Mesenchymal stem cell (in vitro differentiated cells and primary cell): ENCODE measurements around the gene LCLAT1.

Source experiments
- DNase-seq: peaks from one replicate; pipeline ENCODE4 v3.0.0-alpha.2; 2013
- H2AFZ ChIP-seq: one replicate; pipeline ENCODE4 v1.6.1; 2013; ENCODE audit warnings: low read depth, mild to moderate bottlenecking, control low read depth, inconsistent platforms, low read length, moderate library complexity
- H2AK5ac ChIP-seq: 2 replicates; pipeline ENCODE4 v1.6.1; 2013; ENCODE audit warnings: low read length, moderate library complexity, mild to moderate bottlenecking, inconsistent platforms; ENCODE audit not compliant: severe bottlenecking
- H2BK120ac ChIP-seq: one replicate; pipeline ENCODE4 v1.6.1; 2013; ENCODE audit warnings: low read depth, mild to moderate bottlenecking, inconsistent platforms, low read length, moderate library complexity
- H2BK12ac ChIP-seq, 2 experiments: one replicate each; pipeline ENCODE4 v1.6.1; 2013; ENCODE audit warnings: inconsistent platforms in 2 of 2, low read length in 2 of 2, mild to moderate bottlenecking in 2 of 2, moderate library complexity in 2 of 2, control low read depth in 1 of 2
- H2BK15ac ChIP-seq: one replicate; pipeline ENCODE4 v1.6.1; 2013; ENCODE audit warnings: mild to moderate bottlenecking, low read depth, inconsistent platforms; ENCODE audit not compliant: poor library complexity, severe bottlenecking
- H2BK5ac ChIP-seq: 2 replicates; pipeline ENCODE4 v1.6.1; 2013; ENCODE audit warnings: low read depth, mild to moderate bottlenecking, low read length, control low read depth, inconsistent platforms; ENCODE audit not compliant: poor library complexity, severe bottlenecking
- H3K14ac ChIP-seq, 2 experiments: one replicate each; pipeline ENCODE4 v1.6.1; 2013; ENCODE audit warnings: inconsistent platforms in 2 of 2, low read length in 2 of 2, control low read depth in 1 of 2, mild to moderate bottlenecking in 1 of 2, moderate library complexity in 1 of 2
- H3K18ac ChIP-seq, 2 experiments: one replicate each; pipeline ENCODE4 v1.6.1; 2013; ENCODE audit warnings: inconsistent platforms in 2 of 2, low read length in 2 of 2, control low read depth in 1 of 2, low read depth in 1 of 2, mild to moderate bottlenecking in 1 of 2
- H3K23ac ChIP-seq, 2 experiments: one replicate each; pipeline ENCODE4 v1.6.1; 2013; ENCODE audit warnings: inconsistent platforms in 2 of 2, low read length in 2 of 2, mild to moderate bottlenecking in 2 of 2, moderate library complexity in 2 of 2, control low read depth in 1 of 2
- H3K27ac ChIP-seq: 2 replicates; pipeline ENCODE4 v1.5.1; 2013; ENCODE audit warnings: mild to moderate bottlenecking, moderate library complexity, low read length, control low read depth, inconsistent platforms; ENCODE audit not compliant: poor library complexity, severe bottlenecking
- H3K27me3 ChIP-seq, 2 experiments: 2 replicates each; pipeline versions ENCODE4 v1.6.1 to v1.7.0; 2013; ENCODE audit warnings: low read length in 2 of 2, mild to moderate bottlenecking in 2 of 2, moderate library complexity in 2 of 2, control low read depth in 1 of 2, inconsistent platforms in 1 of 2; ENCODE audit not compliant: control insufficient read depth in 1 of 2, insufficient read depth in 1 of 2
- H3K36me3 ChIP-seq, 2 experiments: 2 replicates each; pipeline versions ENCODE4 v1.6.1 to v1.7.0; 2013; ENCODE audit warnings: low read length in 2 of 2, control low read depth in 1 of 2, inconsistent platforms in 1 of 2, low read depth in 1 of 2, mild to moderate bottlenecking in 1 of 2; ENCODE audit not compliant: insufficient read depth in 2 of 2, control insufficient read depth in 1 of 2
- H3K4ac ChIP-seq, 2 experiments: one replicate each; pipeline ENCODE4 v1.6.1; 2013; ENCODE audit warnings: inconsistent platforms in 2 of 2, low read length in 2 of 2, mild to moderate bottlenecking in 2 of 2, moderate library complexity in 2 of 2, control low read depth in 1 of 2, low read depth in 1 of 2
- H3K4me1 ChIP-seq: 2 replicates; pipeline ENCODE4 v1.6.1; 2013; ENCODE audit warnings: low read depth, low read length, control low read depth; ENCODE audit not compliant: control insufficient read depth, insufficient read depth
- H3K4me2 ChIP-seq: 2 replicates; pipeline ENCODE4 v1.6.1; 2013; ENCODE audit warnings: low read length, mild to moderate bottlenecking, inconsistent platforms; ENCODE audit not compliant: poor library complexity, severe bottlenecking
- H3K4me3 ChIP-seq, 2 experiments: 2 replicates each; pipeline versions ENCODE4 v1.5.1 to v1.7.0; 2013; ENCODE audit warnings: low read length in 2 of 2, mild to moderate bottlenecking in 2 of 2, control low read depth in 1 of 2, low read depth in 1 of 2; ENCODE audit not compliant: insufficient read depth in 1 of 2
- H3K79me1 ChIP-seq: replicated peaks from 2 replicates; pipeline ENCODE4 v1.6.1; 2013; ENCODE audit warnings: mild to moderate bottlenecking, control low read depth, low read length, inconsistent platforms; ENCODE audit not compliant: poor library complexity, severe bottlenecking
- H3K9ac ChIP-seq: 2 replicates; pipeline ENCODE4 v1.7.0; 2013; ENCODE audit warnings: mild to moderate bottlenecking, low read length, moderate library complexity
- H3K9me3 ChIP-seq: 2 replicates; pipeline ENCODE4 v1.7.0; 2013; ENCODE audit warnings: mild to moderate bottlenecking, low read length; ENCODE audit not compliant: control insufficient read depth
- H4K8ac ChIP-seq: one replicate; pipeline ENCODE4 v1.6.1; 2013; ENCODE audit warnings: inconsistent platforms, mild to moderate bottlenecking, low read length, moderate library complexity
- H4K91ac ChIP-seq: one replicate; pipeline ENCODE4 v1.6.1; 2013; ENCODE audit warnings: mild to moderate bottlenecking, low read length, inconsistent platforms
- WGBS: methylation state at CpG from one replicate; pipeline ENCODE4 v1.1.7; 2013; ENCODE audit warnings: mixed read lengths; 5-methylcytosine and 5-hydroxymethylcytosine counted together

Gene LCLAT1

GRCh38 chr2:30481323-30481800 lies 34.3 kb downstream of the LCLAT1 start:
- Histone ChIP-seq H3K14ac (no peak overlapping the region), H4K91ac (no peak overlapping the region), H2AFZ (no peak overlapping the region), H3K4ac (no peak overlapping the region), H3K9ac (no peak overlapping the region), H3K18ac (peak overlapping the region in 1 of 2 experiments; percentile 5), H2BK120ac (no peak overlapping the region), H3K4me2 (no peak overlapping the region), H2BK5ac (no peak overlapping the region), H3K23ac (no peak overlapping the region), H3K36me3 (no peaks in the 10 kb centered on the region), H2AK5ac (peak overlapping the region; percentile 94), H4K8ac (no peak overlapping the region), H3K27ac (no peak overlapping the region), H3K79me1 (peaks cover 10% of the 10 kb centered on the region), H3K27me3 (no peaks in the 10 kb centered on the region), H2BK12ac (no peak overlapping the region), H3K9me3 (no peaks in the 10 kb centered on the region), H3K4me3 (no peak overlapping the region), H2BK15ac (no peak overlapping the region), H3K4me1 (peaks cover 2% of the 10 kb centered on the region)
- 73% methylated on average over 3 of the region's 3 CpGs for WGBS
- DNase-seq, result no peak

DNA sequence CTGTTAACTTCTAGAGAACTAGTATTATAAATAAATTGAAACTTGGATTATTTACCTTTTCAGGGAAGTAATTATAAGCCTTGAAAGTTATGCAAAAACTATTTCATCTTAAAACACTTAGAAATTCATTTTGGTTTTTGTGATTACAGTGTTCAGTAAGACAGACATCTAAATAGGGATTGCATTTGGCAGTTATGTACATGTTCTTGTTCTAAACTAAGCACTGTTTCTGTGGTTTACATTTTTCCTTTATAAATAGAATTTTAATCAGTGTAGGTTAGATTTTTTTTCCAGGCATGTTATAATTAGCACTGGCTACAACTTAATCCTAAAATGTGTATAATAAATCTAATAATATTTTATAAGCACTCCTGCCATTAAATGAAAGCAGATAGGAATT lies 35.0 kb downstream of the LCLAT1 start:
- H3K18ac ChIP-seq, result no peak overlapping the region

DNA sequence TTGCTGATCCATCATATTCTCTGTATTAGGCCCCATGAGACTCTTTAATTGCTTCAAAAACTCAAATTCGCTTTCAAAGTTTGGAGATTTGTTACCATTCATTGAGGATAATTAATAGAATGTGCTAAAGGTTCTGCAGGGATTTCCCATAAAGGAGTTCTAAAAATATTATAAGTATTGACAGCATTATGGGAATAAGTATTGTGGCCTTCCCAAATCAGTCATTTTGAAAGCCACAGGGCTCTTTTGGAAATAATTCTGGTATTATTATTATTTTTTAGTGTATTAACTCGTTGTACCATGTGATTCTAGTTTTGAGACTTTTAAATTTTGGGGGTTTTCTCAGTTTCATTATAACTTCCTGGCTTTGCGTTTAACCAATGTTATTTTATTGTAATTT lies 37.1 kb downstream of the LCLAT1 start:
- Histone ChIP-seq H3K4me2 (no peak overlapping the region), H4K8ac (no peak overlapping the region), H3K36me3 (no peaks in the 10 kb centered on the region), H3K14ac (no peak overlapping the region), H2BK120ac (no peak overlapping the region), H2AK5ac (no peak overlapping the region), H3K27ac (no peak overlapping the region), H3K23ac (no peak overlapping the region), H3K18ac (no peak overlapping the region), H2BK15ac (no peak overlapping the region), H3K9me3 (no peaks in the 10 kb centered on the region), H3K79me1 (peaks cover 12% of the 10 kb centered on the region), H2BK5ac (no peak overlapping the region), H3K4me3 (no peak overlapping the region), H3K27me3 (no peaks in the 10 kb centered on the region), H3K9ac (no peak overlapping the region), H2BK12ac (no peak overlapping the region), H2AFZ (no peak overlapping the region), H4K91ac (no peak overlapping the region), H3K4ac (no peak overlapping the region), H3K4me1 (peaks cover 4% of the 10 kb centered on the region)
- 100% methylated on average over 1 of the region's 3 CpGs for WGBS
- DNase-seq, result no peak

More for the DNA sequence above, 35.0 kb downstream of the LCLAT1 start:
- no peaks in the 10 kb centered on the region for H3K9me3 ChIP-seq
- no peak overlapping the region for H3K9ac ChIP-seq
- peaks cover 12% of the 10 kb centered on the region for H3K79me1 ChIP-seq
- no peak for DNase-seq
- H3K4me1 ChIP-seq, result peaks cover 2% of the 10 kb centered on the region
- H3K36me3 ChIP-seq, result no peaks in the 10 kb centered on the region
- no peak overlapping the region for H3K4me2 ChIP-seq
- H4K91ac ChIP-seq, result no peak overlapping the region
- H4K8ac ChIP-seq, result no peak overlapping the region
- H3K14ac ChIP-seq, result no peak overlapping the region
- no peak overlapping the region for H3K27ac ChIP-seq
- no peak overlapping the region for H2BK120ac ChIP-seq
- no peaks in the 10 kb centered on the region for H3K27me3 ChIP-seq
- H2BK15ac ChIP-seq, result no peak overlapping the region
- H3K4me3 ChIP-seq, result no peak overlapping the region
- H2AFZ ChIP-seq, result no peak overlapping the region
- no peak overlapping the region for H3K23ac ChIP-seq
- H2BK5ac ChIP-seq, result no peak overlapping the region
- H3K4ac ChIP-seq, result no peak overlapping the region
- no peak overlapping the region for H2BK12ac ChIP-seq
- H2AK5ac ChIP-seq, result no peak overlapping the region

GRCh38 chr2:30484995-30485394 lies 37.9 kb downstream of the LCLAT1 start:
- H2BK12ac ChIP-seq, result no peak overlapping the region
- H2BK15ac ChIP-seq, result no peak overlapping the region
- H2BK5ac ChIP-seq, result no peak overlapping the region
- H4K91ac ChIP-seq, result no peak overlapping the region
- no peak for DNase-seq
- no peak overlapping the region for H3K9ac ChIP-seq
- no peak overlapping the region for H3K4me2 ChIP-seq
- no peak overlapping the region for H3K18ac ChIP-seq
- no peaks in the 10 kb centered on the region for H3K9me3 ChIP-seq
- no peak overlapping the region for H2AK5ac ChIP-seq
- H3K36me3 ChIP-seq, result no peaks in the 10 kb centered on the region
- H3K27me3 ChIP-seq, result no peaks in the 10 kb centered on the region
- WGBS, result 93% methylated on average over 4 of the region's 4 CpGs
- H3K14ac ChIP-seq, result no peak overlapping the region
- peaks cover 14% of the 10 kb centered on the region for H3K79me1 ChIP-seq
- H4K8ac ChIP-seq, result no peak overlapping the region
- no peak overlapping the region for H3K27ac ChIP-seq
- no peak overlapping the region for H3K4me3 ChIP-seq
- no peak overlapping the region for H2BK120ac ChIP-seq
- no peak overlapping the region for H3K23ac ChIP-seq
- no peak overlapping the region for H3K4ac ChIP-seq
- H2AFZ ChIP-seq, result no peak overlapping the region
- H3K4me1 ChIP-seq, result peaks cover 4% of the 10 kb centered on the region
